GM19193 (cell line): ENCODE data around the gene C10orf105.

ENCODE experiments used
- POLR2A ChIP-seq: IDR thresholded peaks from 4 replicates; pipeline ENCODE4 v1.6.1; 2011; ENCODE audit not compliant: insufficient read depth, insufficient read length; ENCODE audit errors: extremely low read depth

The C10orf105 gene

DNA sequence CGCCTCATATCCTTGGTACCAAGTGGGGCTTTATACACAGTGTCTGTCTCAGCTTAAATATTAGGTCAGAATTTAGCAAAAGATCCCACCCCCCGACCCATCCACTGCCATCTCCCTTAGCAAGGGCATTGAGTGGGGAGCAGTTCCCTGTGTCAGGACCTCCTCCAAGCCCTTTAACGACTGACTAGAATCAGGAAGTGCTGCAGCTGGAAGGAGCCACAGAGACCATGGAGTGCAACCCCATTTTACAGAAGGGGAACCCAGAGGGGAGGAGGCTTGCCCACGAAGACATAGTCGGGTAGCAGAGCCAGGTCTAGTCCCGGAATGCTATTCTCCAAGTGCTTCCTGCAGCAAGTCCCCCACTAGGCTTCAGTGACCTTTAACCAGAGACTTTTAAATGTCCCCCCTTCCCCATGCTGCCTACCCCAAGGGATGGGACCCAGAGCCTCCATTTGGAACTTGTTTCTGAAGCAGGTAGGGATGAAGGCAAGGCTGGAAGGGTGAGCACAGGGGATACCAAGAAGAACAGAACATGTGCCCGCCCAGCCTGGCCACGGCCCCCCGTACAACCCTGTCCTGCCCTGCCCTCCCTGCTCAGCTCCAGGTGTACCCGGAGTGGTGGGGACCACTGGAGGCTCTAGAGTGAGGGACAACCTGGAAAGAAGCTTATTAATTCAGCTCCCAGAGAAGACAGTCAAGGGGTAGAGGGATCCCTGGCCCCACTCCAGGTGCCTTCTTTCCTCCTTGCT lies 41.3 kb downstream of the C10orf105 start:
- no peak for TF ChIP-seq POLR2A

DNA sequence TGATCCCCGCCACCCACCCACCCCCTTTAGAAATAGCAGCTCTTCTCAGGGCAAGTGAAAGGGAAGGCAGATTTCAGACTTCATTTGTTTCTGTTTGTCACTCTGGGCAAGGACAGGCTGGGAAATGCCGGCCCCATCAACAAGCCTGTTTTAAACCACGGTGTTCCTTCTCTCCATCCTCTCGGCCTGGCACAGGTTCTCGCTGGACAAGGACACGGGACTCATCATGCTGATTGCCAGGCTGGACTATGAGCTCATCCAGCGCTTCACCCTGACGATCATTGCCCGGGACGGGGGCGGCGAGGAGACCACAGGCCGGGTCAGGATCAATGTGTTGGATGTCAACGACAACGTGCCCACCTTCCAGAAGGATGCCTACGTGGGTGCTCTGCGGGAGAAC lies 42.3 kb downstream of the C10orf105 start:
- no peak for TF ChIP-seq POLR2A

DNA sequence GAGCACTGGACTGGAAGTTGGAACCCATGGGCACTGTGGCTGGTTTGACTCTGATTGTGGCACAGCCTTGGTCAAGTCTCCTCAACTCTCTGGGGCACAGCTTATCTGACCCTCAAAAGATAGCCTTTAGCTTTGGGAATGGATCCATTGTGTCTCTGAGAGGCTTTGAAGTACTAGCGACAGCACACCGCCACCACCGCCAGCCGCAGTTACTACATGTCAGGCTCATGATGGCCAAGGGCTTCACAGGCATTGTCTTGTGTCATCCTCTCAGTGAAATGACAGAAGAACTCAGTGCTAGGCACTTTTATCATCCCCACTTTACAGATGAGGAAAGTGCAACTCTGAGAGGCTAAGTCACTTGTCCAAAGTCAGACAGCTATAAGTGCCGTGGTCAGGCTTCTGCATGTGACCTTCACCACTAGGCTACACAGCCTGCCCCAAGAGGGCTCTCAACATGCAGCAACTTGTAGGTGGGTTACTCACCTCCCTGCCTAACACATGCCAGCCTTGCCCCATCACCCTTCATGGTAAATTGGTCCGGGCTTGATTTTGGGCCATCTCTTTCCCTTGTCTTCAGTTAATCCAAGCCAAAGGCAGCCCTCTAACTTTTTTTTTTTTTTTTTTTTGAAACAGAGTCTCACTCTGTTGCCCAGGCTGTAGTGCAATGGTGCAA lies 44.1 kb downstream of the C10orf105 start:
- no peak for TF ChIP-seq POLR2A

GRCh38 chr10:71671994-71672946 lies 47.3 kb downstream of the C10orf105 start:
- no peak for TF ChIP-seq POLR2A

GRCh38 chr10:71667387-71667752 lies 52.2 kb downstream of the C10orf105 start:
- no peak for TF ChIP-seq POLR2A

DNA sequence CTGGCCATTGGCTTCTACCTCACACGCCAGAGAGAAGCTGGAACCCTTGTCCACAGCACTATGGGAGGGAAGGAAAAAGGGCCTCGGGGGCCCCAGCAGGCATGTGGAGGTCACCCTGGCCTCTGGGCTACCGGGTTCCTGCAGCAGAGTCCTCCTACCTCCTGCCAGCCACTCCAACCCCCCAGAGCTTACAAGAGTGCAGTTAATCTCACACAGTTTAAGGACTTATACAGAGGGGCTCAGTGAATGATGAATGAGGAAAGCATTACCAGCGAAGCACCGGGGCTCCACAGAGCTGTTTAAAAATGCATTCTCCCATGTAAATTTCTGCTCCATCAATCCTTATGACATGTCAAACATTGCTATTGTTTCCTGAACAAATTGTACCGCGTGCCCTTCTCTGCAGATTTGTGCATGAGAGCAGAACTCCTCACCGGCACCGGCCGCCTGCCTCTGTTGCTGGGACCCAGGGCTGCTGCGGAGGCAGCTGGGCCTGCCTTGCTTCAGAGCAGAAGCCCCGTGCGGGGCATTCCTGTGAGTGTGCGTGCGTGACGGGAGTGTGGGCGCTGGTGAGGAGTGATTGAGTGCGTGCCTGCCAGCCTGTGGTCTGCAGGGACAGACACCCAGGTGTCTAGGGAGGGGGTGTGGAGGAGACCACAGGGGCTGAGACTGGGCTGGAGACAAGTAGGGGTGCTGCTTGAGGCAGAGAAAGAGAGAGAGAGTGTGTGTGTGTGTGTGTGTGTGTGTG lies 52.8 kb downstream of the C10orf105 start:
- no peak for TF ChIP-seq POLR2A

DNA sequence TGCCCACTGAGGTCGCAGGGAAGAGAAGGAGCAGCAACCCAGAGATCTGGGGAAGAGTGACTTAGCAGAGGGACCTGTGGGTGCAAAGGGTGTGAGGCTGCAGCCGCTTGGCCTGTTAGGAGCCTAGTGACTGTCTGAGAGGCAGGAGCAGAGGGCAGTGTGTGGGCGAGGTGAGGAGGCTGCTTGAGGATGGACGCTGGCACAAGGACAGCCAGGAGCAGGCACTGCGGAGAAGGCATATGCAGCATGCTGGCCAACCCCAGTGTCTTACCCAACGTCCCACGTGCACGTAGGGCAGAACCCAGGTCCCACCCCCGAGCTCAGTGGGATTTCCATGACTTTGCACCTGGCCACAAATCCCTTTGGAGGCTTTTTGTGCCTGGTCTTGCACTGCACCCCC lies 54.1 kb downstream of the C10orf105 start:
- no peak for TF ChIP-seq POLR2A

GRCh38 chr10:71664585-71664984 lies 55.0 kb downstream of the C10orf105 start:
- TF ChIP-seq POLR2A = no peak

DNA sequence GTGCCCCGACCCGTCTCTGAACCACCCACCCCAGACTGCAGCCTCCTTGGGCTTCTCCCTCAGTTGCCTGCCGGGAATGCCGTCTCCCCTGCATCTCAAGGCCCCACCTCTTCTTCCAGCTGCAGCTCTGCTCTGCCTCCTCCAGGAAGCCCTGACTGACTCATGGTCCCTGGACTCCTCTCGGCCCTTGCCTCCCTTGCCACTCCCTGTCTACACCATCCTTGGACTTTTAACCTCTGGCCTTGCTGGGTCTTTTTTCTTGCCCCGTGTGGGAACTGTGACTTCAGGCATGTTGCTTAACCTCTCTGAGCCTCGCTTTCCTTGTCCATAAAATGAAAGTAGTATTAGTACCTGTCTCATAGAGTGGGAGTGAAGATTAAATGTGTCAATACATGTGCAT lies 56.3 kb downstream of the C10orf105 start:
- no peak for TF ChIP-seq POLR2A

- no peak for TF ChIP-seq POLR2A
Measured at GRCh38 chr10:71661779-71662336, 57.7 kb downstream of the C10orf105 start.
